Neural crest cell (in vitro differentiated cells): ENCODE data around the gene CTAGE1. TPM values are rescaled to one million over a fixed set of nuclear protein-coding genes. Genes with fewer than 3 reads are reported as not detected.

Experiments
- DNase-seq: peaks from one replicate; pipeline ENCODE4 v3.0.0; 2021; ENCODE audit warnings: low read depth, mixed read lengths, low spot score
- H3K27ac Mint-ChIP-seq: one replicate; pipeline ENCODE4 v1.8.0; 2021; ENCODE audit warnings: mild to moderate bottlenecking, mixed read lengths; ENCODE audit not compliant: unreplicated experiment
- H3K27me3 Mint-ChIP-seq: 2 replicates; pipeline ENCODE4 v1.8.0; 2021; ENCODE audit warnings: low read depth, mild to moderate bottlenecking, mixed read lengths
- H3K36me3 Mint-ChIP-seq: 2 replicates; pipeline ENCODE4 v1.8.0; 2021; ENCODE audit warnings: low read depth, mild to moderate bottlenecking, mixed read lengths
- H3K4me1 Mint-ChIP-seq: 2 replicates; pipeline ENCODE4 v1.8.0; 2021; ENCODE audit warnings: mixed read lengths
- H3K4me3 Mint-ChIP-seq: one replicate; pipeline ENCODE4 v1.8.0; 2021; ENCODE audit warnings: mild to moderate bottlenecking, mixed read lengths
- H3K9me3 Mint-ChIP-seq: 2 replicates; pipeline ENCODE4 v1.8.0; 2021; ENCODE audit warnings: mixed read lengths
- total RNA-seq: library from RNA; stranded (reverse); gene quantifications from 2 replicates; pipeline ENCODE4 v1.2.1, GENCODE V29; 2021
- TF ChIP-seq, protein P1 (sequence below): fragments of 200-600 bp; sonication (generic); conservative IDR thresholded peaks from 2 replicates; pipeline ENCODE4 v1.5.0; 2021; ENCODE audit warnings: antibody characterized with exemption, mild to moderate bottlenecking

CTAGE1 gene
- total RNA-seq, 1 donor from 2014 or later = not detected

DNA sequence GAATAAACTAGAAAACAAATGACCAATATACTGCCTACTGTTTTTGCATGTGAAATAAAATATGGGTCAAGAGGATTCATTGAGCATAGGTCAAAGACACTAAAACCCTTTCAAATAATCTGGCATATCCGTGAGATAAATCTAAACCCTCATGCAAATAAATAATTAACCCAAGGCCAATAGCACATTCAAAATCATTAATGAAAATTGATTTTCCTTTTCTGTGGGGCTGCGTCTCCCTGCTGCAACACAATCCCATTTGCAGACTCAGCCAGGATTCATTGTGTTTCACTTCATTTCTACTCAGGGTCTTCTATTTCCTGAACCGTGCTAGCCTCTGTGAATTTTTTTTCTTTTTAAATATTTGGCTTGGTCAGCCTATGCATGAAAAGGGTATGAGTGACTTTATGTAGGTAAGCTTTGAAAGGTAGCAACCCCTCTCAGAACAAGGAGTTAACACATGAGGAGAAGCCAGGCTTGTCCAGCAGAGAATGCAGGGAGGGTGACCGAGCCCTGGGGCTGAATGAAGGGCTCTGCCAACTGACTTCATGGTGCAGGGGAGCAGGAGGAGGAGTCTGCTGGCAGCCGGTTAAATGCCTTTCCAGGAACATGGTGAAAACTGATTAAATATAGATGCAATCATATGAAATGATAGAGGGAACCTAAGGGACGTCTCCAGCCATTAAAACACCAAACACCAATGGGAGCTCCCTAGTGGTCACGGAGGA, 10.3 kb upstream of the CTAGE1 start:
- H3K4me3 Mint-ChIP-seq = no peak overlapping the region
- no peaks in the 10 kb centered on the region for H3K9me3 Mint-ChIP-seq
- peaks cover 10% of the 10 kb centered on the region for H3K27me3 Mint-ChIP-seq
- no peak for DNase-seq
- H3K27ac Mint-ChIP-seq = no peak overlapping the region
- TF ChIP-seq, protein P1, sequence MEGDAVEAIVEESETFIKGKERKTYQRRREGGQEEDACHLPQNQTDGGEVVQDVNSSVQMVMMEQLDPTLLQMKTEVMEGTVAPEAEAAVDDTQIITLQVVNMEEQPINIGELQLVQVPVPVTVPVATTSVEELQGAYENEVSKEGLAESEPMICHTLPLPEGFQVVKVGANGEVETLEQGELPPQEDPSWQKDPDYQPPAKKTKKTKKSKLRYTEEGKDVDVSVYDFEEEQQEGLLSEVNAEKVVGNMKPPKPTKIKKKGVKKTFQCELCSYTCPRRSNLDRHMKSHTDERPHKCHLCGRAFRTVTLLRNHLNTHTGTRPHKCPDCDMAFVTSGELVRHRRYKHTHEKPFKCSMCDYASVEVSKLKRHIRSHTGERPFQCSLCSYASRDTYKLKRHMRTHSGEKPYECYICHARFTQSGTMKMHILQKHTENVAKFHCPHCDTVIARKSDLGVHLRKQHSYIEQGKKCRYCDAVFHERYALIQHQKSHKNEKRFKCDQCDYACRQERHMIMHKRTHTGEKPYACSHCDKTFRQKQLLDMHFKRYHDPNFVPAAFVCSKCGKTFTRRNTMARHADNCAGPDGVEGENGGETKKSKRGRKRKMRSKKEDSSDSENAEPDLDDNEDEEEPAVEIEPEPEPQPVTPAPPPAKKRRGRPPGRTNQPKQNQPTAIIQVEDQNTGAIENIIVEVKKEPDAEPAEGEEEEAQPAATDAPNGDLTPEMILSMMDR = no peak
- H3K4me1 Mint-ChIP-seq = peaks cover 4% of the 10 kb centered on the region
- H3K36me3 Mint-ChIP-seq = no peaks in the 10 kb centered on the region

DNA sequence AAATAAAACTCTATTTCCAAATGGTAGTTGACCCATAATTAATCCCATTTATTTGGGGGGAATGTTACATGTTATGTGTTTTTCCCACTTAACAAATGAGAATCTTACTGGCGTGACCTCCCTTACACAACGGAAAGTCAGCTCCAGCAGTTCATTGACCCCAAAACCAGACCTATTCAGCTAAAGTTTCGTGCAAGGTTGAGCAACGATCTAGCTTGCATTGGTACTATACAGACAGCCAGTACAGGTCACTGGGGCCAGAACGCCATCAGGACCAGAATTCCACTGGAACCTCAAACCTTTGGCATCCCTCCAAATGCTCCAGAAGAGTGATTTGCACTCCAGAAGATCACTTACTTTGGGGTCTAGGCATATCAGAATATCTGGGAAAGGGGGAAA, 6.8 kb upstream of the CTAGE1 start:
- Mint-ChIP-seq H3K27me3 (peaks cover 8% of the 10 kb centered on the region), H3K4me3 (no peak overlapping the region), H3K27ac (no peak overlapping the region), H3K9me3 (no peaks in the 10 kb centered on the region), H3K4me1 (no peaks in the 10 kb centered on the region), H3K36me3 (no peaks in the 10 kb centered on the region)
- TF ChIP-seq, protein P1 = no peak
- no peak for DNase-seq

DNA sequence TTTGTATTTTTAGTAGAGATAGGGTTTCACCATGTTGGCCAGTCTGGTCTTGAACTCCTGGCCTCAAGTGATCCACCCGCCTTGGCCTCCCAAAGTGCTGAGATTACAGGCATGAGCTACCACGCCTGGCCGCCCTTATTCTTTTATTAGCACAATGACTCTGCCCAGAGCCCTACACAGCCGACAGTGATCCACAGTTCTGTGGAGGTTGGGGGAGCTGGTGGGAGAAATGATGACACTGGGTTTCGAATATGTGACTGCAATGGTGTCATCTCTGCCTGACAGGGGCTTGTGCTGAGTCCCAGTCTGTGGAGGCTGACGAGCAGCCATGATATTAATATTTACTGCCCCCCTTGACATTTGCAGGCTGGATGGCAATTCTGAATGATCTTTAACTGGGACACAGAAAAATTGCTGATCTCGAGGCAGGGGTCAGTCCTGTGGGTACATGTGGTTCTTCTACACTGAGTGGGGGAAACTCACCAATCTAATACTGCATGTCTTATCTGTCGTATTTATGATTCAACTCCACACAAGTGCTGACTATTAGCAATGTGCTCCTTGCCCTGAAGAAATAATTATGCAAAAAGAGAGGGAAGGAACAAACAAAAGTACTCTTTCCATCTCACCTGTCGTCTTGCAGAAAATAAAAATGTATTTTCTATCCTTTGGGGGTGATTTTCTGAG, 6.3 kb upstream of the CTAGE1 start:
- TF ChIP-seq, protein P1 = no peak

DNA sequence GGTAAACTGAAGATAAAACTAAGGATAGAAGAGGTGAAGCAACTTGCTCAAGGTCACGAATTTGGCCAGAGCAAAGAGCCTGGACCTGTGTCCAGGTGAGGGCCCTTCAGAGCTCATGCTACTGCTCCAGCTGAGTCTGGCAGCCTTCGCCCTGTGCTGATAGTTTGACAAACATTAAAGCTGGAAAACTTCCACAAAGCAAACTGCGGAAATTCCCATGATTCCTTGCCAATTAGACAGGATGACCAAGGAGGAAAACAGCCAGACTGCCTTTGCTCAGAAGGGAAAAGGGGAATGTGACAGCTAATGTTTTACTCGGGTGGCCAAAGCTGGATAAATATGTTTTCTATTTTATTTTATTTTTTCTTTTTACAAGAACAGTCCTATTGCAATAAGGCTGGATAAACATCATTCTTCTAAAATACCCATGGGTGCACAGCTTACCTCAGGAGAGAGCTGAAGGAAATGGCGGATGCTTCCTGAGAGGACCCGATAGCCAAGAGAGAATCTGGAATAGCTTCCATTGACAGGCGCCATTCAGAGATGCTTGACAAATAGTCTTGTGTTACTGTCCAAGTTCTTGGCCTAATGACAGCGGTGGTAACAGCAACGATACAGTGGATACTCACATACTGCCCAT, 5.3 kb upstream of the CTAGE1 start:
- no peak overlapping the region for H3K27ac Mint-ChIP-seq
- peaks cover 6% of the 10 kb centered on the region for H3K27me3 Mint-ChIP-seq
- H3K9me3 Mint-ChIP-seq = peaks cover 5% of the 10 kb centered on the region
- TF ChIP-seq, protein P1 = no peak
- no peaks in the 10 kb centered on the region for H3K36me3 Mint-ChIP-seq
- DNase-seq = no peak
- no peak overlapping the region for H3K4me3 Mint-ChIP-seq
- no peaks in the 10 kb centered on the region for H3K4me1 Mint-ChIP-seq

More for the DNA sequence above, 6.3 kb upstream of the CTAGE1 start:
- Mint-ChIP-seq H3K36me3 (no peaks in the 10 kb centered on the region), H3K27me3 (peaks cover 6% of the 10 kb centered on the region), H3K4me1 (no peaks in the 10 kb centered on the region), H3K4me3 (no peak overlapping the region), H3K27ac (no peak overlapping the region), H3K9me3 (no peaks in the 10 kb centered on the region)
- DNase-seq = no peak

DNA sequence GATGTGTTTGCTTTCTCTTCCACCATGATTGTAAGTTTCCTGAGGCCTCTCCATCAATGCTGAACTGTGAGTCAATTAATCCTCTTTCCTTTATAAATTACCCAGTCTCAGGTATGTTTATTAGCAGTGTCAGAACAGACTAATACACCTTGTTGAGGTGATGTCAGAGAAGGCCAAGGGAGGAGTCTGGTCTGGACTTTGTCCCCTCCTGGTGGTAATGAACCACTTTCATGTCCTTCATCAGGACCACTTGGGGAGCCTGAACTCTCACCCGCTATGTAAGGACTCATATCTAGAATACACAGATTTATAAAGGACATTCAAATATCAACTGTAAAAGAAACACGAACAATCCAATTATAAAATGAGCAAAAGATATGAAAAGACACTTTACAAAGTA, 2.9 kb upstream of the CTAGE1 start:
- TF ChIP-seq, protein P1 = no peak
- H3K4me1 Mint-ChIP-seq = no peaks in the 10 kb centered on the region
- H3K27me3 Mint-ChIP-seq = peaks cover 15% of the 10 kb centered on the region
- DNase-seq = no peak
- peaks cover 7% of the 10 kb centered on the region for H3K9me3 Mint-ChIP-seq
- H3K27ac Mint-ChIP-seq = no peak overlapping the region
- H3K36me3 Mint-ChIP-seq = no peaks in the 10 kb centered on the region
- H3K4me3 Mint-ChIP-seq = no peak overlapping the region
